GM23338 (cell line): ENCODE data around the gene FLG2. TPM values are rescaled to one million over a fixed set of nuclear protein-coding genes. Genes with fewer than 3 reads are reported as not detected.

Experiments used
- ATAC-seq: fragments of 200-7000 bp; cut with Tn5 transposase; 3 replicates; pipeline ENCODE4 v1.9.1; 2020
- DNase-seq: peaks from one replicate; pipeline ENCODE4 v3.0.0-alpha.2; 2015; ENCODE audit warnings: low spot score
- H2AFZ ChIP-seq: fragments of 200-600 bp; sonication (generic); 2 replicates; pipeline ENCODE4 v1.8.0; 2016; ENCODE audit warnings: antibody characterized with exemption, mild to moderate bottlenecking, moderate library complexity
- H3F3A ChIP-seq: fragments of 200-600 bp; sonication (generic); replicated peaks from 2 replicates; pipeline ENCODE4 v1.8.0; 2017; ENCODE audit warnings: antibody characterized with exemption, mixed run types, low read depth
- H3K27ac ChIP-seq: fragments of 200-600 bp; sonication (generic); 2 replicates; pipeline ENCODE4 v1.6.1; 2016; ENCODE audit warnings: low read depth
- H3K27me3 ChIP-seq: fragments of 200-600 bp; sonication (generic); 2 replicates; pipeline ENCODE4 v1.8.0; 2016; ENCODE audit warnings: mild to moderate bottlenecking, mixed run types, moderate library complexity; ENCODE audit not compliant: insufficient read depth
- H3K36me3 ChIP-seq: fragments of 200-600 bp; sonication (generic); 2 replicates; pipeline ENCODE4 v1.8.0; 2016; ENCODE audit warnings: mild to moderate bottlenecking; ENCODE audit not compliant: insufficient read depth
- H3K4me1 ChIP-seq: fragments of 200-600 bp; sonication (generic); 2 replicates; pipeline ENCODE4 v1.8.0; 2016; ENCODE audit warnings: mild to moderate bottlenecking, moderate library complexity; ENCODE audit not compliant: insufficient read depth
- H3K4me2 ChIP-seq: fragments of 200-600 bp; sonication (generic); 2 replicates; pipeline ENCODE4 v1.7.1; 2017; ENCODE audit warnings: mixed run types
- H3K4me3 ChIP-seq: fragments of 200-600 bp; sonication (generic); 2 replicates; pipeline ENCODE4 v1.6.1; 2016; ENCODE audit warnings: mixed run types
- H3K79me2 ChIP-seq: fragments of 200-600 bp; sonication (generic); replicated peaks from 2 replicates; pipeline ENCODE4 v1.8.0; 2017; ENCODE audit warnings: mild to moderate bottlenecking; ENCODE audit not compliant: insufficient read depth
- H3K9me2 ChIP-seq: fragments of 200-600 bp; sonication (generic); 2 replicates; pipeline ENCODE4 v1.8.0; 2017; ENCODE audit not compliant: insufficient read depth
- H4K20me1 ChIP-seq: fragments of 200-600 bp; sonication (generic); replicated peaks from 2 replicates; pipeline ENCODE4 v1.8.0; 2017; ENCODE audit warnings: mild to moderate bottlenecking; ENCODE audit not compliant: insufficient read depth
- H3K27ac Mint-ChIP-seq: 2 replicates; pipeline ENCODE4 v1.8.0; 2020; ENCODE audit warnings: inconsistent platforms, mild to moderate bottlenecking, moderate library complexity, mixed read lengths
- H3K27me3 Mint-ChIP-seq: 3 replicates; pipeline ENCODE4 v1.8.0; 2022; ENCODE audit warnings: low read depth, mild to moderate bottlenecking, moderate library complexity, mixed read lengths, inconsistent platforms; ENCODE audit not compliant: insufficient read depth, poor library complexity
- H3K36me3 Mint-ChIP-seq: 3 replicates; pipeline ENCODE4 v1.8.0; 2021; ENCODE audit warnings: low read depth, mild to moderate bottlenecking, inconsistent platforms, moderate library complexity, mixed read lengths
- H3K4me1 Mint-ChIP-seq: 3 replicates; pipeline ENCODE4 v1.8.0; 2020; ENCODE audit warnings: mild to moderate bottlenecking, inconsistent platforms, mixed read lengths
- H3K4me3 Mint-ChIP-seq: 3 replicates; pipeline ENCODE4 v1.8.0; 2021; ENCODE audit warnings: moderate library complexity, mild to moderate bottlenecking, inconsistent platforms, mixed read lengths
- H3K9me3 Mint-ChIP-seq: 3 replicates; pipeline ENCODE4 v1.8.0; 2020; ENCODE audit warnings: moderate library complexity, mild to moderate bottlenecking, inconsistent platforms, mixed read lengths
- CREB1 ChIP-seq: fragments of 250-450 bp; sonication (Bioruptor Pico); IDR thresholded peaks from 2 replicates; pipeline ENCODE4 v1.5.0; 2020; ENCODE audit warnings: low read depth, mild to moderate bottlenecking, moderate library complexity
- CTCF ChIP-seq, 2 experiments: fragments of 200-600 bp in 1 of 2; sonication (generic) in 1 of 2; conservative IDR thresholded peaks; 2 replicates each; pipeline versions ENCODE4 v1.5.1 to v1.6.1; 2016 to 2017; ENCODE audit warnings: antibody characterized with exemption in 2 of 2, low read depth in 2 of 2, mild to moderate bottlenecking in 2 of 2, moderate library complexity in 1 of 2
- EZH2 ChIP-seq: fragments of 200-600 bp; sonication (generic); IDR thresholded peaks from one replicate; pipeline ENCODE4 v1.8.0; 2017; ENCODE audit warnings: antibody characterized with exemption, mild to moderate bottlenecking, low read depth; ENCODE audit not compliant: unreplicated experiment
- JUNB ChIP-seq: IDR thresholded peaks from one replicate; pipeline ENCODE4 v1.6.1; 2016; ENCODE audit warnings: antibody characterized with exemption; ENCODE audit not compliant: unreplicated experiment
- NANOG ChIP-seq: IDR thresholded peaks from 2 replicates; pipeline ENCODE4 v1.6.1; 2016; ENCODE audit warnings: antibody characterized with exemption, borderline replicate concordance
- POLR2AphosphoS5 ChIP-seq: IDR thresholded peaks from 2 replicates; pipeline ENCODE4 v1.6.1; 2016; ENCODE audit warnings: antibody characterized with exemption, low read depth
- REST ChIP-seq: IDR thresholded peaks from one replicate; pipeline ENCODE4 v1.6.1; 2018; ENCODE audit warnings: antibody characterized with exemption; ENCODE audit not compliant: unreplicated experiment
- ZNF462 ChIP-seq: fragments of 250-450 bp; sonication (Bioruptor Pico); IDR thresholded peaks from 2 replicates; pipeline ENCODE4 v1.5.0; 2020; ENCODE audit warnings: mild to moderate bottlenecking, moderate library complexity
- polyA plus RNA-seq: library from polyadenylated mRNA; unstranded; fragments of >200 nt; fragmentation: Nextera tagmentation; extraction: Ambion mirVana; gene quantifications from 2 replicates; pipeline ENCODE4 v1.2.1, GENCODE V29; 2016
- total RNA-seq: library from RNA; depleted of rRNA; stranded (reverse); fragments of >200 nt; shearing (Covaris generic); gene quantifications from 2 replicates; pipeline ENCODE4 v1.2.3, GENCODE V29; 2014

The FLG2 gene
- total and polyA plus RNA-seq, 2 experiments from 2014 or later, result not detected

- TF ChIP-seq ZNF462 (CRISPR knock-in tag) (no peak), POLR2AphosphoS5 (no peak), EZH2 (no peak)
These were observed 16.8 kb downstream of the FLG2 start (continued) for GRCh38 chr1:152343006-152343405.

GRCh38 chr1:152335399-152335798 lies 24.4 kb downstream of the FLG2 start:
- no peak overlapping the region for H3K4me2 ChIP-seq
- TF ChIP-seq CREB1 (CRISPR knock-in tag), result no peak
- no peak for TF ChIP-seq REST
- no peak for TF ChIP-seq NANOG
- TF ChIP-seq JUNB, result no peak
- TF ChIP-seq CTCF (conservative IDR thresholded peaks at IDR 0.05; ENCODE audit: low read depth in 2 of 2), result no peak

More at GRCh38 chr1:152335399-152335798, 24.4 kb downstream of the FLG2 start:
- no peaks in the 10 kb centered on the region for H3K9me3 Mint-ChIP-seq
- H3K79me2 ChIP-seq, result no peaks in the 10 kb centered on the region
- no peaks in the 10 kb centered on the region for H3F3A ChIP-seq
- no peak overlapping the region for H3K27ac Mint-ChIP-seq
- no peak overlapping the region for H3K4me3 Mint-ChIP-seq
- no peaks in the 10 kb centered on the region for H3K4me1 ChIP-seq
- DNase-seq (no peak), ATAC-seq (no peak)
- no peaks in the 10 kb centered on the region for H3K27me3 Mint-ChIP-seq
- H3K36me3 ChIP-seq, result no peaks in the 10 kb centered on the region
- no peaks in the 10 kb centered on the region for H3K27me3 ChIP-seq
- H4K20me1 ChIP-seq, result no peaks in the 10 kb centered on the region
- H3K4me1 Mint-ChIP-seq, result no peaks in the 10 kb centered on the region
- no peaks in the 10 kb centered on the region; the same call in 1 of the 2 replicates for H3K9me2 ChIP-seq
- H3K4me3 ChIP-seq, result no peak overlapping the region
- no peak overlapping the region for H3K27ac ChIP-seq
- no peaks in the 10 kb centered on the region for H3K36me3 Mint-ChIP-seq
- no peak overlapping the region for H2AFZ ChIP-seq
